Fibroblast of pulmonary artery (primary cell): ENCODE results near the gene TTC34.

ENCODE experiments used
- DNase-seq: peaks from one replicate; pipeline ENCODE4 v3.0.0-alpha.2; 2010; ENCODE audit warnings: low read depth
- H3K4me3 ChIP-seq: replicated peaks from 2 replicates; pipeline ENCODE4 v1.5.1; 2011; ENCODE audit warnings: low read depth, mild to moderate bottlenecking, control low read depth, low read length, moderate library complexity
- CTCF ChIP-seq: IDR thresholded peaks from 2 replicates; pipeline ENCODE4 v1.5.1; 2011; ENCODE audit warnings: mild to moderate bottlenecking, control low read depth, low read length, inconsistent platforms; ENCODE audit errors: missing control alignments

The TTC34 gene

GRCh38 chr1:2786329-2787162 lies 14.9 kb downstream of the TTC34 start:
- H3K4me3 ChIP-seq = no peak overlapping the region
- no peak for DNase-seq
- no peak for TF ChIP-seq CTCF

- DNase-seq = no peak
- TF ChIP-seq CTCF = no peak
- H3K4me3 ChIP-seq = no peak overlapping the region
Observed at GRCh38 chr1:2785631-2786328, 15.7 kb downstream of the TTC34 start.

DNA sequence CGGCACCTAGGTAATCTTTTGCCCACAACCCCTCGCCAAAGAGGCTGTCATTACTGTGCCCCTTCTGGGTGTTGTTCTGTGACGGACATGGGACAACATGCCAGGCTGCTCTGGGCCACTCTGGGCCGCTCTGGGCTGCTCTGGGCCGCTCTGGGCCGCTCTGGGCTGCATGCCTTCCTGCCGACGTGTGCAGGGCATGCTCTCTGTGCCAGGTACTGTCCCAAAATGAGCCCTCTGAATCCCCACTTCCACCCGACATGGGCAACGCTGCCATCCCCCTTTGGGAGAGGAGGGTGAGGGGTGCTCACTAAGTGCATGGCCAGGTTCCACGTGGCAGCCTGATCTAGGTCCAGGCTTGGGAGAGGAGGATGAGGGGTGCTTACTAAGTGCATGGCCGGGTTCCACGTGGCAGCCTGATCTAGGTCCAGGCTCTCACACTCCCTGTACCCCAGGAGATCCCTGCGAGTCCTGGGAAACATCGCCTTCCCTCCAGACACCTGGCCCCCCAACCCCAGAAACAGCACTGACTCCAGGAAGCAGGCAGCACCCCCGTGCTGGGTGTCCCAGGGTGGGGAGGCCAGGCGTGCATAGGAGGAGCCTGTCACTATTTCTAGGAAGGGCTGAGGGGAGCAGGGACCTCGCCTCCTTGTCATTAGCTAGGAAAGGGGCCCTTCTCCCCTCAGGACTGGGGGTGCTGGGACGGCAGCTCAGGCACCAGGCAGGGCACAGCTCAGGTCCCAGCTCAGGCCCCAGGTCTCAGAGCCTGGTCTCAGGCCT lies 16.5 kb downstream of the TTC34 start:
- no peak overlapping the region for H3K4me3 ChIP-seq
- TF ChIP-seq CTCF = no peak
- DNase-seq = no peak

GRCh38 chr1:2783435-2784397 lies 17.8 kb downstream of the TTC34 start:
- no peak overlapping the region for H3K4me3 ChIP-seq
- DNase-seq = no peak

DNA sequence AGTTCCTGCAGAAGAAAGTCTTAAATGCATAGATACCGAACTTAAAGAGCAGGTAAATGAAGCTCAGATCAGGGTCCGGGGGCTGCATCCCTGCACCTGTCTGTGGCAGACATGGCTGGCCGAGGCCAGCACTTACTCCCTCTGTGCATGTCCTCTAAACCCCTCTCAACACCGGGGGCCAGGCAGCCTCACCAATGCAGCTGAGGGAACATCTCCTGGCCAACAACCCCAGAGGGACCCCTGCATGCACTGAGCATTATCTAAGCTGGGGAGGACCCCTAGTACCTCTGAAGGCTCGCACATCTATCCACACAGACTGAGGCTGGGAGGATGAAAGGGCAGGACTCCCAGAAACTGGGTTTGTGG lies 18.4 kb downstream of the TTC34 start:
- DNase-seq = no peak
- H3K4me3 ChIP-seq = no peak overlapping the region
- no peak for TF ChIP-seq CTCF

More at GRCh38 chr1:2783435-2784397, 17.8 kb downstream of the TTC34 start:
- no peak for TF ChIP-seq CTCF

DNA sequence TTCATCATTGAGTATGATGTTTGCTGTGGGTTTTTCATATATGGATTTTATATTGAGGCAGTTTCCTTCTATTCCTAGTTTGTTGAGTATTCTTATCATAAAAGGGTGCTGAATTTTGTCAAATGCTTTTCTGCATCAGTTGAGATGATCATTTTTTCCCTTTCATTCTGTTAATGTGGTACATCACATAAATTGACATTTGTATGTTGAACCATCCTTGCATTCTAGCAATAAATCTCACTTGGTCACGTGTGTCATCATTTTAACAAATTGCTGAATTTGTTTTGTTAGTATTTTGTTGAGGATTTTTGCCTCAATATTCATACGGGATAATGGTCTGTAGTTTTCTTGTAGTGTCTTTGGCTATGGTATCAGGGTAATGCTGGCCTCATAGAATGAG lies 19.9 kb downstream of the TTC34 start:
- no peak for DNase-seq
- H3K4me3 ChIP-seq = no peak overlapping the region
- TF ChIP-seq CTCF = no peak
